ENCODE results near the gene TMEM240. TPM values are rescaled to one million over a fixed set of nuclear protein-coding genes. Genes with fewer than 3 reads are reported as not detected.

TMEM240 gene
- total RNA-seq, 1 donor from 2014 or later: 1.6 TPM

DNA sequence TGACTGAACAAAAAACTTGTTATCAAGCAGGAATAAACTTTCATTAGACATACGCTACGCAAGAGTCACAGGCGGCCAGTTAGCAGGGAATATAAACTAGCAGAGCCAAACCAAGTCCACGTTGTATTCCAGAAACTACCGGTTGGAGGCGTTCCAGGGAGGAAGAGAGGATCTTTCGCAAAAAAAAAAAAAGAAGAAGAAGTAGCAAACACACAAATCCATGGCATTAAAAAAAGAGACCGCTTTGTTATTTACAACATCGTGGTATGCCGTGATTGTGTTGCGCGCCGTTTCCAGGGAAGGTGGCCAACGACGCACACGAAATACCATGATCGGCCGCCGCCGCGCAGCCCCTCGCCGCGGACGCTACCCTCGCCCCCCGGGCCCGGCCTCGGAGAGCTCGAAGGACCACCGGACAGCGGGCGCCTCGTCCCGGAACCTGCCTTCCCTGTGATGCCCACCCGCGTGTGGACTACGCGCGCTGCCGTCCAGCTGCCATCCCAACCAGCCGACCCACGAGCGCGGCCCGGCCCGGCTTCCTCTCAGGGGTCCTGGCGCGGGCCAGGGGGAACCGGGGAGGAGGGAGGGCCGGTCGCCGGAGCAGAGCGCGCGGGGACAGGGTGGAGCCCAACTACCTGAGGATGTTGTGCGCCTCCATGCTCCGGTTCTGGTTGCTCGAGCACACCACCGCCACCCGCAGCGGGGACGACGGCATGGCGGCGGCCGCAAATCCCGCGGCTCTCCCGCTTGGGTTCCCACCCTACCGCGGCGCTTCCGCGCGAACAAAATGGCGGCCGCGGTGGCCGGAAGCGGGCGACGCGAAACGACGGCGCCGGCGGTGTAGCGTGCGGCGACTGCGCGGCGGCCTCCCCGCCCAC is 33.7 kb upstream of the TMEM240 start:
- TF ChIP-seq, protein P1, sequence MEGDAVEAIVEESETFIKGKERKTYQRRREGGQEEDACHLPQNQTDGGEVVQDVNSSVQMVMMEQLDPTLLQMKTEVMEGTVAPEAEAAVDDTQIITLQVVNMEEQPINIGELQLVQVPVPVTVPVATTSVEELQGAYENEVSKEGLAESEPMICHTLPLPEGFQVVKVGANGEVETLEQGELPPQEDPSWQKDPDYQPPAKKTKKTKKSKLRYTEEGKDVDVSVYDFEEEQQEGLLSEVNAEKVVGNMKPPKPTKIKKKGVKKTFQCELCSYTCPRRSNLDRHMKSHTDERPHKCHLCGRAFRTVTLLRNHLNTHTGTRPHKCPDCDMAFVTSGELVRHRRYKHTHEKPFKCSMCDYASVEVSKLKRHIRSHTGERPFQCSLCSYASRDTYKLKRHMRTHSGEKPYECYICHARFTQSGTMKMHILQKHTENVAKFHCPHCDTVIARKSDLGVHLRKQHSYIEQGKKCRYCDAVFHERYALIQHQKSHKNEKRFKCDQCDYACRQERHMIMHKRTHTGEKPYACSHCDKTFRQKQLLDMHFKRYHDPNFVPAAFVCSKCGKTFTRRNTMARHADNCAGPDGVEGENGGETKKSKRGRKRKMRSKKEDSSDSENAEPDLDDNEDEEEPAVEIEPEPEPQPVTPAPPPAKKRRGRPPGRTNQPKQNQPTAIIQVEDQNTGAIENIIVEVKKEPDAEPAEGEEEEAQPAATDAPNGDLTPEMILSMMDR (conservative IDR thresholded peaks at IDR 0.05; ENCODE audit: low read depth, low read length): peak; percentile 44
- H3K4me3 ChIP-seq (ENCODE audit: low read depth, low read length): peak overlapping the region; percentile 99
- peak; percentile 27 for DNase-seq (ENCODE audit: low read depth)

DNA sequence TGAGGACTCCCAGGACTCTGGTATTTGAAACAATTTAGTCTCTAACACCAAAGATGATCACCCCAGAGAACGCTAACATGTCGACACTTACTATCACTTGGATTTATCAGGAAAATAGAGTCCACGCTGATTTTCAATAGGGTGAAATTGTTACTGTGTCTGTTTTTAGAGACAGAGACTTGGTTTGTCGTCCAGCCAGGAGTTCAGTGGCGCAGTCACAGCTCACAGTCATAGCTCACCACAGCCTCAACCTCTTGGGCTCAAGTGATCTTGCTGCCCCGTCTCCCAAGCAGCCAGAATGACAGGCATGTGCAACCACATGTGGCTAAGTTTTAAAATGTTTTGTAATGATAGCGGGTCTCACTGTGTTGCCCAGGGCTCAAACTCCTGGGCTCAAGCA is 28.9 kb upstream of the TMEM240 start:
- no peak for DNase-seq (ENCODE audit: low read depth)
- TF ChIP-seq, protein P1 (conservative IDR thresholded peaks at IDR 0.05; ENCODE audit: low read depth, low read length): no peak
- H3K4me3 ChIP-seq (ENCODE audit: low read depth, low read length): no peak overlapping the region

DNA sequence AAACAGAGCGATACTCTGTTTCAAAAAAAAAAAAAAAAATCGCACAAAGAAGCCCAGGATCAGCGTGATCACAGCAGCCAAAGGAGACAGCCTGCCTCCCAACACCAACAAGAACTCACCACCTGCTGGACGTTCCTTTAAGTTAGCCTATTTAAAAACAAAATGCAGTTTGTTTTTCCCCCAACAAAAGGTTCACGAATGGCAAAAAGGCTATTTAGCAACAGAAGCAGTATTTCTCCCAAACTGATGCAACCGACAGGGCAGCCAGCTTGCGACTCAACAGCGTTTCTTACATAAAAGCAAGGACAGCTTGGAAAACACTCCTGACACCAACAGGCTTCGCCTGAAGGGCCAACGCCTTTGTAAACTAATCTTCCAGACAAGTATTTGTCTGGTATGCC is 27.5 kb upstream of the TMEM240 start:
- no peak overlapping the region for H3K4me3 ChIP-seq (ENCODE audit: low read depth, low read length)
- DNase-seq (ENCODE audit: low read depth): no peak
- TF ChIP-seq, protein P1 (conservative IDR thresholded peaks at IDR 0.05; ENCODE audit: low read depth, low read length): no peak

DNA sequence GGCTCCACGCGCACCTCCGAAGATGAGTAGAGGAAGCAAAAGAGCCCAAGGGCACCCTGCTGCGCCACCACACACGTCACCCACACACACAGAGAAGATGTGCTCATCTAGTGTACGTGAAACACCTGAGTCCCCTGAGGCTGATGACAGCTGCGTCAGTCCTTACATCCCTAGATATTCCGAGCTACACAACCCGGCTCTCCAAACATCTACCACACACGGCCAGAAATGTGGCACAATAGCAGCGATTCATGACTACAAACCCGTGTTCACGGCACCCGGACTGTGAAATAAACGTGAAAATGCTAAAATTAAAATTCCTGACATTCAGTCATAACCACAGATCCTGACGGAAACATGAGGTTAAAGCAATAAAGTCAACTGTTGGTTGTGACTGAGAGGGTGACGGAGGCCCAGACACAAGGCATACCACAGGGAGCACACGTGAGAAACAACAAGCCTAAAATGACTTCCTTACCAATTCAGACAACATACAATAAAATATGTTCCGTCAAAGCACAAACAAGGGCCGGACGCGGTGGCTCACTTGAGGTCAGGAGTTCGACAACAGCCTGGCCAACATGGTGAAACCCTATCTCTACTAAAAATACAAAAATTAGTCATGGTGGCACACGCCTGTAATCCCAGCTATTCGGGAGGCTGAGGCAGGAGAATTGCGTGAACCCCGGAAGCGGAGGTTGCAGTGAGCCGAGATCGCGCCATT is 26.9 kb upstream of the TMEM240 start:
- TF ChIP-seq, protein P1 (conservative IDR thresholded peaks at IDR 0.05; ENCODE audit: low read depth, low read length): no peak
- DNase-seq (ENCODE audit: low read depth): no peak
- H3K4me3 ChIP-seq (ENCODE audit: low read depth, low read length): no peak overlapping the region

DNA sequence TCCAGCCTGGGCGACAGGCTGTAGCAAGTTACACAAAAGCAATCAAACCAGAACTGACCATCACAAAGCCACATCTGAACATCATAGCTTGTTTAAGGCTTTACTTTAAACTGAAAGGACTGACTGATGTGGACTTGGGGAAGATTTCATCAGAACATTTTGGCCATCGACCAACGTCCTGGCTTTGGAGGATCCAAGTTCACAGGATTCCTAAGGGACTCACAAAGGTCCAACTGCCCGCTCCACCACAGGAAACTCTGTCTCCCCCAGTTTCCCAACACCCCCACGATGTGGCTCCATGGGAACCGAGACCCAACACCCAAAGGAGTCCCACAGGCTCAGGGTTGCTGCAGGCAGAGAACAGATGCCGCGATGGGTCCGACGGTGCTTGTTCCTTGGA is 24.9 kb upstream of the TMEM240 start:
- no peak overlapping the region for H3K4me3 ChIP-seq (ENCODE audit: low read depth, low read length)
- TF ChIP-seq, protein P1 (conservative IDR thresholded peaks at IDR 0.05; ENCODE audit: low read depth, low read length): no peak
- DNase-seq (ENCODE audit: low read depth): no peak

- TF ChIP-seq, protein P1 (conservative IDR thresholded peaks at IDR 0.05; ENCODE audit: low read depth, low read length): no peak
- DNase-seq (ENCODE audit: low read depth): no peak
- no peak overlapping the region for H3K4me3 ChIP-seq (ENCODE audit: low read depth, low read length)
These were observed 23.8 kb upstream of the TMEM240 start for GRCh38 chr1:1564268-1564667.

All from epithelial cell of proximal tubule (primary cell).